Occipital lobe (tissue), 2 donors: ENCODE results near the gene ARHGEF4. TPM values are rescaled to one million over a fixed set of nuclear protein-coding genes. Genes with fewer than 3 reads are reported as not detected.
A peak's percentile ranks its signal among the peaks of the same experiment; 100 is the strongest.

Experiments
- DNase-seq: peaks from one replicate; lab custom pipeline; 2025; lab: John Stamatoyannopoulos, UW
- total RNA-seq: library from RNA; depleted of rRNA; stranded (reverse); fragments of >200 nt; gene quantifications from one replicate; pipeline ENCODE4 v1.2.3, GENCODE V29; 2014

The ARHGEF4 gene
- total RNA-seq, 1 donor from 2014 or later = 38.7 TPM

- DNase-seq = no peak
Observed at GRCh38 chr2:130918393-130918792, 81.7 kb downstream of the ARHGEF4 start.

- DNase-seq = peak; percentile 74
Observed at GRCh38 chr2:130920415-130921163, 83.9 kb downstream of the ARHGEF4 start.

GRCh38 chr2:130921164-130921476 is 84.4 kb downstream of the ARHGEF4 start:
- DNase-seq = no peak

- no peak for DNase-seq
Observed at GRCh38 chr2:130922417-130922816, 85.7 kb downstream of the ARHGEF4 start.

GRCh38 chr2:130928385-130928784 is 91.7 kb downstream of the ARHGEF4 start:
- no peak for DNase-seq

GRCh38 chr2:130930740-130931659 is 94.3 kb downstream of the ARHGEF4 start:
- no peak for DNase-seq

- DNase-seq = no peak
Observed at GRCh38 chr2:130933501-130933900, 96.8 kb downstream of the ARHGEF4 start.

GRCh38 chr2:130936451-130936850 is 99.7 kb downstream of the ARHGEF4 start:
- no peak for DNase-seq

GRCh38 chr2:130947967-130948366 is 111.3 kb downstream of the ARHGEF4 start:
- DNase-seq = no peak

- no peak for DNase-seq
Observed at GRCh38 chr2:130949954-130950353, 113.2 kb downstream of the ARHGEF4 start.

GRCh38 chr2:130951018-130951417 is 114.3 kb downstream of the ARHGEF4 start:
- DNase-seq = no peak

- DNase-seq = no peak
Observed at GRCh38 chr2:130954873-130955272, 118.2 kb downstream of the ARHGEF4 start.

GRCh38 chr2:130957915-130958314 is 121.2 kb downstream of the ARHGEF4 start:
- DNase-seq = no peak

- DNase-seq = no peak
Observed at GRCh38 chr2:130963196-130963848, 126.6 kb downstream of the ARHGEF4 start.

- DNase-seq = peak; percentile 26
Observed at GRCh38 chr2:130963849-130964793, 127.4 kb downstream of the ARHGEF4 start.

- no peak for DNase-seq
Observed at GRCh38 chr2:130964931-130965330, 128.2 kb downstream of the ARHGEF4 start.

- DNase-seq = no peak
Observed at GRCh38 chr2:130966149-130966774, 129.5 kb downstream of the ARHGEF4 start.

- no peak for DNase-seq
Observed at GRCh38 chr2:130966775-130967490, 130.2 kb downstream of the ARHGEF4 start.

GRCh38 chr2:130972410-130972809 is 135.7 kb downstream of the ARHGEF4 start:
- no peak for DNase-seq

GRCh38 chr2:130975729-130976128 is 139.0 kb downstream of the ARHGEF4 start:
- DNase-seq = no peak
